ENCODE measurements around the gene RHEX. TPM values are rescaled to one million over a fixed set of nuclear protein-coding genes. Genes with fewer than 3 reads are reported as not detected.

The RHEX gene
- total and polyA plus RNA-seq, 2 of the 13 experiments (the other 11 are each of a cell fraction or from before 2014, with no cell fraction given), result 1.4 to 2.7 TPM

DNA sequence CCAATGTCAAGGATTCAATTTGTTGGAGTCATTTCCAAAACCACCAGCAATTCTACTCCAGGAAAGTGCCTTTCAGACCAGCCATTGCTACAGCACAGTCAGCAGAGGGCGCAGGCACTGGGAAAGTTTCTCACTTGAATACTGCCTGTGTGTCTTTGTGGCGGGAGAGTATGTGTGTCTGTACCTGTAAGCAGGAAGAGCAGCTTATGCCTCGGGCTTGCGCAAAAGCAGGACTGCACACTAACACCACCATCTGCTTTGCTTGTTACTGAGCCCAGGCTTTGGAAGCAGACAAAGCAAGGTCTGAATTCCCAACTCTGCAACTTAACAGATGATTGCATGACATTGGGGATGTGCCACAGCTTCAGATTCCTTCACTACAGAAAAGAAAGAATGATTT, 22.3 kb upstream of the RHEX start (continued):
- no peak for TF ChIP-seq SP1 (IDR thresholded peaks at IDR 0.05)
- no peak for TF ChIP-seq SP1 (CRISPR knock-in tag; IDR thresholded peaks at IDR 0.05)
- peak; percentile 32; the same call in 1 of the 2 replicates for TF ChIP-seq NCOA2 (CRISPR knock-in tag; IDR thresholded peaks at IDR 0.05)
- TF ChIP-seq MIXL1 (CRISPR knock-in tag; IDR thresholded peaks at IDR 0.05), result peak; percentile 45; the same call in 1 of the 2 replicates
- no peak for TF ChIP-seq NCOA5 (CRISPR knock-in tag; IDR thresholded peaks at IDR 0.05)
- TF ChIP-seq, protein P1, sequence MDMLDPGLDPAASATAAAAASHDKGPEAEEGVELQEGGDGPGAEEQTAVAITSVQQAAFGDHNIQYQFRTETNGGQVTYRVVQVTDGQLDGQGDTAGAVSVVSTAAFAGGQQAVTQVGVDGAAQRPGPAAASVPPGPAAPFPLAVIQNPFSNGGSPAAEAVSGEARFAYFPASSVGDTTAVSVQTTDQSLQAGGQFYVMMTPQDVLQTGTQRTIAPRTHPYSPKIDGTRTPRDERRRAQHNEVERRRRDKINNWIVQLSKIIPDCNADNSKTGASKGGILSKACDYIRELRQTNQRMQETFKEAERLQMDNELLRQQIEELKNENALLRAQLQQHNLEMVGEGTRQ (IDR thresholded peaks at IDR 0.05; ENCODE audit: low read depth, low read length), result no peak
- TF ChIP-seq, protein P1 (CRISPR knock-in tag; IDR thresholded peaks at IDR 0.05; ENCODE audit: borderline replicate concordance), result no peak
- peak; percentile 94 for TF ChIP-seq STAG1 (CRISPR knock-in tag; IDR thresholded peaks at IDR 0.05)
- TF ChIP-seq ZNF792 (CRISPR knock-in tag; IDR thresholded peaks at IDR 0.05), result peak; percentile 39; the same call in 1 of the 2 replicates
- TF ChIP-seq POLR2AphosphoS2 (IDR thresholded peaks at IDR 0.05; ENCODE audit: low read depth, low read length), result no peak
- TF ChIP-seq DMAP1 (CRISPR knock-in tag; IDR thresholded peaks at IDR 0.05), result peak; percentile 20; the same call in 1 of the 2 replicates
- TF ChIP-seq ZNF205 (CRISPR knock-in tag; IDR thresholded peaks at IDR 0.05), result peak; percentile 57; the same call in 1 of the 2 replicates
- no peak for TF ChIP-seq SKI (IDR thresholded peaks at IDR 0.05; ENCODE audit: partially characterized antibody)
- TF ChIP-seq, protein P2, sequence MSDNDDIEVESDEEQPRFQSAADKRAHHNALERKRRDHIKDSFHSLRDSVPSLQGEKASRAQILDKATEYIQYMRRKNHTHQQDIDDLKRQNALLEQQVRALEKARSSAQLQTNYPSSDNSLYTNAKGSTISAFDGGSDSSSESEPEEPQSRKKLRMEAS (IDR thresholded peaks at IDR 0.05), result peak; percentile 71
- TF ChIP-seq DNMT1 (CRISPR knock-in tag; IDR thresholded peaks at IDR 0.05), result no peak
- 0 out of 2 replicates have a peak, but pooled peaks have one; percentile 4 for TF ChIP-seq MAFF (IDR thresholded peaks at IDR 0.05; ENCODE audit: low read depth, low read length)
- TF ChIP-seq FOXJ3 (CRISPR knock-in tag; IDR thresholded peaks at IDR 0.05; ENCODE audit: borderline replicate concordance), result peak; percentile 73; the same call in 1 of the 2 replicates
- TF ChIP-seq SOX6 (IDR thresholded peaks at IDR 0.05), result no peak
- TF ChIP-seq SOX6 (CRISPR knock-in tag; IDR thresholded peaks at IDR 0.05), result peak; percentile 34; the same call in 1 of the 2 replicates
- 0 out of 2 replicates have a peak, but pooled peaks have one; percentile 22 for TF ChIP-seq MEIS2 (CRISPR knock-in tag; IDR thresholded peaks at IDR 0.05)
- TF ChIP-seq PAF1 (CRISPR knock-in tag; IDR thresholded peaks at IDR 0.05), result no peak
- 0 out of 2 replicates have a peak, but pooled peaks have one; percentile 37 for TF ChIP-seq THAP11 (CRISPR knock-in tag; IDR thresholded peaks at IDR 0.05)
- TF ChIP-seq, protein P3, sequence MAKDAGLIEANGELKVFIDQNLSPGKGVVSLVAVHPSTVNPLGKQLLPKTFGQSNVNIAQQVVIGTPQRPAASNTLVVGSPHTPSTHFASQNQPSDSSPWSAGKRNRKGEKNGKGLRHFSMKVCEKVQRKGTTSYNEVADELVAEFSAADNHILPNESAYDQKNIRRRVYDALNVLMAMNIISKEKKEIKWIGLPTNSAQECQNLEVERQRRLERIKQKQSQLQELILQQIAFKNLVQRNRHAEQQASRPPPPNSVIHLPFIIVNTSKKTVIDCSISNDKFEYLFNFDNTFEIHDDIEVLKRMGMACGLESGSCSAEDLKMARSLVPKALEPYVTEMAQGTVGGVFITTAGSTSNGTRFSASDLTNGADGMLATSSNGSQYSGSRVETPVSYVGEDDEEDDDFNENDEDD (CRISPR knock-in tag; IDR thresholded peaks at IDR 0.05; ENCODE audit: borderline replicate concordance), result peak; percentile 92; the same call in 1 of the 2 replicates
- TF ChIP-seq, protein P4, sequence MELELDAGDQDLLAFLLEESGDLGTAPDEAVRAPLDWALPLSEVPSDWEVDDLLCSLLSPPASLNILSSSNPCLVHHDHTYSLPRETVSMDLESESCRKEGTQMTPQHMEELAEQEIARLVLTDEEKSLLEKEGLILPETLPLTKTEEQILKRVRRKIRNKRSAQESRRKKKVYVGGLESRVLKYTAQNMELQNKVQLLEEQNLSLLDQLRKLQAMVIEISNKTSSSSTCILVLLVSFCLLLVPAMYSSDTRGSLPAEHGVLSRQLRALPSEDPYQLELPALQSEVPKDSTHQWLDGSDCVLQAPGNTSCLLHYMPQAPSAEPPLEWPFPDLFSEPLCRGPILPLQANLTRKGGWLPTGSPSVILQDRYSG (CRISPR knock-in tag; IDR thresholded peaks at IDR 0.05), result no peak
- TF ChIP-seq, protein P5, sequence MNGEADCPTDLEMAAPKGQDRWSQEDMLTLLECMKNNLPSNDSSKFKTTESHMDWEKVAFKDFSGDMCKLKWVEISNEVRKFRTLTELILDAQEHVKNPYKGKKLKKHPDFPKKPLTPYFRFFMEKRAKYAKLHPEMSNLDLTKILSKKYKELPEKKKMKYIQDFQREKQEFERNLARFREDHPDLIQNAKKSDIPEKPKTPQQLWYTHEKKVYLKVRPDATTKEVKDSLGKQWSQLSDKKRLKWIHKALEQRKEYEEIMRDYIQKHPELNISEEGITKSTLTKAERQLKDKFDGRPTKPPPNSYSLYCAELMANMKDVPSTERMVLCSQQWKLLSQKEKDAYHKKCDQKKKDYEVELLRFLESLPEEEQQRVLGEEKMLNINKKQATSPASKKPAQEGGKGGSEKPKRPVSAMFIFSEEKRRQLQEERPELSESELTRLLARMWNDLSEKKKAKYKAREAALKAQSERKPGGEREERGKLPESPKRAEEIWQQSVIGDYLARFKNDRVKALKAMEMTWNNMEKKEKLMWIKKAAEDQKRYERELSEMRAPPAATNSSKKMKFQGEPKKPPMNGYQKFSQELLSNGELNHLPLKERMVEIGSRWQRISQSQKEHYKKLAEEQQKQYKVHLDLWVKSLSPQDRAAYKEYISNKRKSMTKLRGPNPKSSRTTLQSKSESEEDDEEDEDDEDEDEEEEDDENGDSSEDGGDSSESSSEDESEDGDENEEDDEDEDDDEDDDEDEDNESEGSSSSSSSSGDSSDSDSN (CRISPR knock-in tag; IDR thresholded peaks at IDR 0.05), result peak; percentile 18; the same call in 1 of the 2 replicates
- TF ChIP-seq ZMYM3 (CRISPR knock-in tag; IDR thresholded peaks at IDR 0.05), result peak; percentile 42; the same call in 1 of the 2 replicates
- TF ChIP-seq ZSCAN20 (CRISPR knock-in tag; IDR thresholded peaks at IDR 0.05; ENCODE audit: borderline replicate concordance), result no peak
- 0 out of 4 replicates have a peak, but pooled peaks of 1 of the 2 experiments have one; percentile 7 for TF ChIP-seq MAFK (conservative IDR thresholded peaks at IDR 0.05 in 1 of 2, IDR thresholded peaks at IDR 0.05 in 1 of 2; ENCODE audit: low read length in 2 of 2)

Data from HepG2 (cell line).